ENCODE data around the gene NRCAM.

DNA sequence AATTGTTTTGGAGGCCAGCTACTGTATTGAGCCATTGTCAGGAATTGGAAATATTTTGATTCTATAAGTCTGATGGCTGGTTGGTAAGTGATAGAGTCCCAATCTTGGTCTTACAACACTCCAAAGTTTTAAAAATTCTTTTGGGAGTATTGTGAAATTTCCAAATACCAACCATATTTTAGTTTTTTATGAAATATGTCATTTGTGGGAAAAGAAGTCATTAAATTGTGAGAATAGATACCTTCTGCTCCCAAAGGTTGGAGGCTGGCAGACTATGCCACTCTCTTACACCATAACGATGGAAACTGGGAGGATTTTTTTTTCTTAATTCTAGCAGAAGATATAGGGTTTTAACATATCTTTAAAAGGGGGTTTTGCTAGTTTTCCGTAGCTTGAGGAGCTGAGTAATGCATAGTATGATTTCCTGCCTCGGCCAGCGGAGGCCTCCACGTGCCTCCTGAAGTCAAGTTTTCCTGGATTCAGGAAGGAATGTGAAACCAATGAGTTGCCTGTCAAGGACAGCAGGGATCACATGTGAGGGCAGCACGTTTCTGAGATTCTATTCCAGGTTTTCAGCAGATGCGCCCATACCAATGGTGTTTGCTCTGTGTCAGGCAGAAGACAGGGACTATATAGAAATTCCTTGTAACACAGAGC lies 233.9 kb downstream of the NRCAM start:
- TF ChIP-seq, protein P1, sequence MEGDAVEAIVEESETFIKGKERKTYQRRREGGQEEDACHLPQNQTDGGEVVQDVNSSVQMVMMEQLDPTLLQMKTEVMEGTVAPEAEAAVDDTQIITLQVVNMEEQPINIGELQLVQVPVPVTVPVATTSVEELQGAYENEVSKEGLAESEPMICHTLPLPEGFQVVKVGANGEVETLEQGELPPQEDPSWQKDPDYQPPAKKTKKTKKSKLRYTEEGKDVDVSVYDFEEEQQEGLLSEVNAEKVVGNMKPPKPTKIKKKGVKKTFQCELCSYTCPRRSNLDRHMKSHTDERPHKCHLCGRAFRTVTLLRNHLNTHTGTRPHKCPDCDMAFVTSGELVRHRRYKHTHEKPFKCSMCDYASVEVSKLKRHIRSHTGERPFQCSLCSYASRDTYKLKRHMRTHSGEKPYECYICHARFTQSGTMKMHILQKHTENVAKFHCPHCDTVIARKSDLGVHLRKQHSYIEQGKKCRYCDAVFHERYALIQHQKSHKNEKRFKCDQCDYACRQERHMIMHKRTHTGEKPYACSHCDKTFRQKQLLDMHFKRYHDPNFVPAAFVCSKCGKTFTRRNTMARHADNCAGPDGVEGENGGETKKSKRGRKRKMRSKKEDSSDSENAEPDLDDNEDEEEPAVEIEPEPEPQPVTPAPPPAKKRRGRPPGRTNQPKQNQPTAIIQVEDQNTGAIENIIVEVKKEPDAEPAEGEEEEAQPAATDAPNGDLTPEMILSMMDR (IDR thresholded peaks at IDR 0.05; ENCODE audit: insufficient read depth, low read length, poor library complexity, severe bottlenecking), result no peak
- no peak for TF ChIP-seq EZH2phosphoT487 (conservative IDR thresholded peaks at IDR 0.05; ENCODE audit: low read length)

Data from SU-DHL-6 (cell line).